H1 (cell line): ENCODE results near the gene GAMT.

ENCODE experiments used
- BCL11A ChIP-seq, 2 experiments: IDR thresholded peaks; one replicate each; pipeline ENCODE4 v1.6.1; 2011; ENCODE audit warnings: low read depth in 2 of 2, low read length in 2 of 2, mild to moderate bottlenecking in 2 of 2
- EP300 ChIP-seq, 2 experiments: IDR thresholded peaks; 1 replicate in 1 of 2; 2 replicates in 1 of 2; pipeline ENCODE4 v1.6.1; 2011 to 2012; ENCODE audit warnings: low read depth in 2 of 2, low read length in 2 of 2, mild to moderate bottlenecking in 2 of 2, borderline replicate concordance in 1 of 2, inconsistent platforms in 1 of 2, moderate library complexity in 1 of 2
- HDAC2 ChIP-seq, 2 experiments: fragments of 300-600 bp in 1 of 2; sonication (generic) in 1 of 2; IDR thresholded peaks; 2 replicates each; pipeline ENCODE4 v1.6.1; 2011 to 2012; ENCODE audit warnings: low read depth in 2 of 2, low read length in 2 of 2, mild to moderate bottlenecking in 2 of 2, moderate library complexity in 2 of 2, borderline replicate concordance in 1 of 2, inconsistent platforms in 1 of 2
- JUN ChIP-seq: IDR thresholded peaks from 2 replicates; pipeline ENCODE4 v1.6.1; 2011; ENCODE audit warnings: low read depth, mild to moderate bottlenecking, improper control_type of control experiment, low read length
- KDM1A ChIP-seq: fragments of 200-600, 300-600 bp; sonication (generic); IDR thresholded peaks from 2 replicates; pipeline ENCODE4 v1.7.1; 2016; ENCODE audit warnings: mild to moderate bottlenecking, low read length, borderline replicate concordance
- POLR2A ChIP-seq, 2 experiments: IDR thresholded peaks; 1 replicate in 1 of 2; 2 replicates in 1 of 2; pipeline ENCODE4 v1.6.1; 2011; ENCODE audit warnings: low read depth in 2 of 2, low read length in 2 of 2, mild to moderate bottlenecking in 2 of 2; ENCODE audit errors: control extremely low read depth in 1 of 2
- POLR2AphosphoS5 ChIP-seq: IDR thresholded peaks from 2 replicates; pipeline ENCODE4 v1.6.1; 2011; ENCODE audit warnings: low read depth, low read length
- TAF1 ChIP-seq: IDR thresholded peaks from 2 replicates; pipeline ENCODE4 v1.6.1; 2011; ENCODE audit warnings: mild to moderate bottlenecking, low read depth, low read length
- TAF7 ChIP-seq: optimal IDR thresholded peaks from 2 replicates; pipeline ENCODE3; 2011; ENCODE audit warnings: low read depth, mild to moderate bottlenecking, inconsistent platforms, low read length, moderate library complexity, borderline replicate concordance
- TEAD4 ChIP-seq: IDR thresholded peaks from 2 replicates; pipeline ENCODE4 v1.6.1; 2012; ENCODE audit warnings: low read depth, low read length, inconsistent platforms, mixed read lengths
- TF ChIP-seq, protein P1 (sequence below), 3 experiments: IDR thresholded peaks; 1 replicate in 2 of 3; 2 replicates in 1 of 3; pipeline versions ENCODE4 v1.5.1 to v1.6.1; 2011; ENCODE audit warnings: low read length in 3 of 3, mild to moderate bottlenecking in 3 of 3, inconsistent platforms in 2 of 3, low read depth in 1 of 3, moderate library complexity in 1 of 3; ENCODE audit not compliant: insufficient read depth in 1 of 3; ENCODE audit errors: control extremely low read depth in 1 of 3
- TF ChIP-seq, protein P2 (sequence below): IDR thresholded peaks from 2 replicates; pipeline ENCODE4 v1.6.1; 2011; ENCODE audit warnings: low read length, improper control_type of control experiment
- TF ChIP-seq, protein P3 (sequence below): IDR thresholded peaks from 2 replicates; pipeline ENCODE4 v1.6.1; 2011; ENCODE audit warnings: low read depth, mild to moderate bottlenecking, low read length; ENCODE audit not compliant: insufficient read depth

DNA sequence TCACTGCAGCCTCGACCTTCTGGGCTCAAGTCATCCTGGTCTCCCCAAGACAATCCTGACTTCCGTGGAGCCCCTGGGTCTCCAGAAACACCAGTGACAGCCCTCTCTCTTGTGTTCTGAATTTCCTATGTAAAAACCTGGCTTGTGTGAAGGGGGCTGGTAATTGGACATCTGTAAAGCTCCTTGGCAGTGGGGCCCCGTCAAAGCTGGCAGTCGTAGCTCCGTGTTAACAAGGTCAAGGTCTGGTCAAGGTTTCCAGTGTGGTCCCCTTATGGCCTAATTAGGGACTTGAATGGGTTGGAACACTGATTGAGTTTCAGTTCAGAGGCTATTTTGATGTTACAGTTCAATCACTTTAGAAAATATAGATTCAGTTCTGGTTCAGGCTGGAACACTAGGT, 50.5 kb downstream of the GAMT start:
- TF ChIP-seq POLR2AphosphoS5 (no peak), EP300 (IDR thresholded peaks at IDR 0.05; ENCODE audit: borderline replicate concordance in 1 of 2, low read depth in 2 of 2, low read length in 2 of 2) (no peak), TAF1 (no peak), POLR2A (IDR thresholded peaks at IDR 0.05; ENCODE audit: control extremely low read depth in 1 of 2, low read depth in 2 of 2, low read length in 2 of 2) (no peak), HDAC2 (IDR thresholded peaks at IDR 0.05; ENCODE audit: borderline replicate concordance in 1 of 2, low read depth in 2 of 2, low read length in 2 of 2) (no peak), TEAD4 (no peak), KDM1A (no peak), JUN (no peak), BCL11A (IDR thresholded peaks at IDR 0.05; ENCODE audit: low read depth in 2 of 2, low read length in 2 of 2) (no peak), TAF7 (no peak)
- TF ChIP-seq, protein P1, sequence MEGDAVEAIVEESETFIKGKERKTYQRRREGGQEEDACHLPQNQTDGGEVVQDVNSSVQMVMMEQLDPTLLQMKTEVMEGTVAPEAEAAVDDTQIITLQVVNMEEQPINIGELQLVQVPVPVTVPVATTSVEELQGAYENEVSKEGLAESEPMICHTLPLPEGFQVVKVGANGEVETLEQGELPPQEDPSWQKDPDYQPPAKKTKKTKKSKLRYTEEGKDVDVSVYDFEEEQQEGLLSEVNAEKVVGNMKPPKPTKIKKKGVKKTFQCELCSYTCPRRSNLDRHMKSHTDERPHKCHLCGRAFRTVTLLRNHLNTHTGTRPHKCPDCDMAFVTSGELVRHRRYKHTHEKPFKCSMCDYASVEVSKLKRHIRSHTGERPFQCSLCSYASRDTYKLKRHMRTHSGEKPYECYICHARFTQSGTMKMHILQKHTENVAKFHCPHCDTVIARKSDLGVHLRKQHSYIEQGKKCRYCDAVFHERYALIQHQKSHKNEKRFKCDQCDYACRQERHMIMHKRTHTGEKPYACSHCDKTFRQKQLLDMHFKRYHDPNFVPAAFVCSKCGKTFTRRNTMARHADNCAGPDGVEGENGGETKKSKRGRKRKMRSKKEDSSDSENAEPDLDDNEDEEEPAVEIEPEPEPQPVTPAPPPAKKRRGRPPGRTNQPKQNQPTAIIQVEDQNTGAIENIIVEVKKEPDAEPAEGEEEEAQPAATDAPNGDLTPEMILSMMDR (IDR thresholded peaks at IDR 0.05; ENCODE audit: control extremely low read depth in 1 of 3, insufficient read depth in 1 of 3, low read depth in 1 of 3, low read length in 3 of 3), result no peak
- TF ChIP-seq, protein P2, sequence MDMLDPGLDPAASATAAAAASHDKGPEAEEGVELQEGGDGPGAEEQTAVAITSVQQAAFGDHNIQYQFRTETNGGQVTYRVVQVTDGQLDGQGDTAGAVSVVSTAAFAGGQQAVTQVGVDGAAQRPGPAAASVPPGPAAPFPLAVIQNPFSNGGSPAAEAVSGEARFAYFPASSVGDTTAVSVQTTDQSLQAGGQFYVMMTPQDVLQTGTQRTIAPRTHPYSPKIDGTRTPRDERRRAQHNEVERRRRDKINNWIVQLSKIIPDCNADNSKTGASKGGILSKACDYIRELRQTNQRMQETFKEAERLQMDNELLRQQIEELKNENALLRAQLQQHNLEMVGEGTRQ, result no peak
- TF ChIP-seq, protein P3, sequence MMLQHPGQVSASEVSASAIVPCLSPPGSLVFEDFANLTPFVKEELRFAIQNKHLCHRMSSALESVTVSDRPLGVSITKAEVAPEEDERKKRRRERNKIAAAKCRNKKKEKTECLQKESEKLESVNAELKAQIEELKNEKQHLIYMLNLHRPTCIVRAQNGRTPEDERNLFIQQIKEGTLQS, result no peak
